K562 (cell line): ENCODE results near the gene FBXW2.

Experiments
- MXI1 ChIP-seq: IDR thresholded peaks from 2 replicates; pipeline ENCODE4 v1.6.1; 2011; ENCODE audit warnings: low read depth, mild to moderate bottlenecking, improper control_type of control experiment, low read length
- STAG1 ChIP-seq: sonication (generic); formaldehyde crosslinking; IDR thresholded peaks from 2 replicates; pipeline ENCODE4 v1.5.0; 2020; ENCODE audit warnings: missing genetic modification reagents, borderline replicate concordance

DNA sequence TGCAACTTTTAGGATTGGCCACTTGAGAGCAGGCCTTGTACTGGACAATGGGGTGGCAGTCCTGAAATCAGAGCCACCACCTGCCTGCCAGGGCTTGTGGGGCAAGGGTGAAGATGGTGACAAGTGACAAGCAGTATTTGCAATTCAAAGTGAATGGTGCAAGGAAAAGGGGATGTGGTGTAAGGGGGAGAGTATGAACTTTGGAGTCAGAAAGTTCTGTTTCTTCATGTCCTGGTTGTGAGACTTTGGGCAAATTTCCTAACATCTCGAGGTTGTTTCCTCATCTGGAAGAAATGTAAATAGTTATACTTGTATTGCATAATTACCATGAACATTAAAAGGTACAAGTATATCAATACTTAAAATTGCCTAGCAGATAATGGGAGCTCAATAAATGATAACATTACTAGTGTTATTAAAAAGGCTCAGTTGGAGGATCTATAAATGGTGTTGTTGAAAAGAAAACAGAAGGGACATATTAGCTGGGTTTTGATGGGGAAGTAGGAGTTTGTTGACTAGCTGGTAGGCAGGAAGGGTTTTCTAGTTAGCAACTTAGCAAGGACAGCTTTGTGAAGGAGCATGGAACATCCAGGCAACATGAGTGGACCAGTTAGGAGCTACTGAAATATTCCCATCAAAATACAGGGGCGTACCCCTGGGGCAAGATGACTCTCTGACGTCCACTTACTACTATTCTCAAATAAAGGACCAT lies 57.6 kb downstream of the FBXW2 start:
- TF ChIP-seq STAG1 (CRISPR knock-in tag) (no peak), MXI1 (no peak)
